SJSA1 (cell line): ENCODE measurements around the gene SAMD10. TPM values are rescaled to one million over a fixed set of nuclear protein-coding genes. Genes with fewer than 3 reads are reported as not detected.
A peak's percentile ranks its signal among the peaks of the same experiment; 100 is the strongest.
"Not testable (repeated sequence)": the region's sequence is repeated elsewhere in the genome, so short reads cannot be mapped to it uniquely, and the experiment has no call there.

Experiments used
- DNase-seq, 2 experiments: peaks; one replicate each; pipeline ENCODE4 v3.0.0-alpha.2; 2015 to 2020; ENCODE audit warnings: low spot score in 2 of 2, low read depth in 1 of 2
- H3K27ac ChIP-seq: fragments of 250-450 bp; sonication (Bioruptor Pico); 2 replicates; pipeline ENCODE4 v1.5.1; 2020; ENCODE audit warnings: mild to moderate bottlenecking, moderate library complexity
- H3K27me3 ChIP-seq: fragments of 250-450 bp; sonication (Bioruptor Pico); replicated peaks from 2 replicates; pipeline ENCODE4 v1.5.1; 2020; ENCODE audit warnings: mild to moderate bottlenecking, moderate library complexity
- H3K36me3 ChIP-seq: fragments of 250-450 bp; sonication (Bioruptor Pico); 2 replicates; pipeline ENCODE4 v1.5.1; 2020; ENCODE audit warnings: mild to moderate bottlenecking
- H3K4me1 ChIP-seq: fragments of 250-450 bp; sonication (Bioruptor Pico); replicated peaks from 2 replicates; pipeline ENCODE4 v1.6.1; 2021; ENCODE audit warnings: mild to moderate bottlenecking
- H3K4me3 ChIP-seq: fragments of 250-450 bp; sonication (Bioruptor Pico); 2 replicates; pipeline ENCODE4 v1.5.1; 2020; ENCODE audit warnings: mild to moderate bottlenecking
- H3K9me3 ChIP-seq: fragments of 250-450 bp; sonication (Bioruptor Pico); replicated peaks from 2 replicates; pipeline ENCODE4 v1.5.1; 2020; ENCODE audit warnings: mild to moderate bottlenecking
- total RNA-seq: library from RNA; depleted of rRNA; stranded (reverse); fragments of >200 nt; shearing (Covaris generic); gene quantifications from 2 replicates; pipeline ENCODE4 v1.2.3, GENCODE V29; 2014; rRNA removed

Gene SAMD10
- 0.41 and 0.47 TPM in 2 replicates for total RNA-seq

- peak in 1 of 2 experiments; percentile 49 for DNase-seq
- Histone ChIP-seq H3K9me3 (no peaks in the 10 kb centered on the region), H3K27me3 (peaks cover 6% of the 10 kb centered on the region; the same call in 1 of the 2 replicates), H3K4me1 (peaks cover 42% of the 10 kb centered on the region), H3K4me3 (peak within 1 kb of the TSS; percentile 61), H3K36me3 (peaks cover 20% of the 10 kb centered on the region), H3K27ac (no peak within 1 kb of the TSS)
Measured at GRCh38 chr20:63979557-63980316, at the start of gene SAMD10. Gene SAMD10, minus strand, starts transcription at chr20:63979642. Its CDS starts 175 bp downstream, at chr20:63979467.

DNA sequence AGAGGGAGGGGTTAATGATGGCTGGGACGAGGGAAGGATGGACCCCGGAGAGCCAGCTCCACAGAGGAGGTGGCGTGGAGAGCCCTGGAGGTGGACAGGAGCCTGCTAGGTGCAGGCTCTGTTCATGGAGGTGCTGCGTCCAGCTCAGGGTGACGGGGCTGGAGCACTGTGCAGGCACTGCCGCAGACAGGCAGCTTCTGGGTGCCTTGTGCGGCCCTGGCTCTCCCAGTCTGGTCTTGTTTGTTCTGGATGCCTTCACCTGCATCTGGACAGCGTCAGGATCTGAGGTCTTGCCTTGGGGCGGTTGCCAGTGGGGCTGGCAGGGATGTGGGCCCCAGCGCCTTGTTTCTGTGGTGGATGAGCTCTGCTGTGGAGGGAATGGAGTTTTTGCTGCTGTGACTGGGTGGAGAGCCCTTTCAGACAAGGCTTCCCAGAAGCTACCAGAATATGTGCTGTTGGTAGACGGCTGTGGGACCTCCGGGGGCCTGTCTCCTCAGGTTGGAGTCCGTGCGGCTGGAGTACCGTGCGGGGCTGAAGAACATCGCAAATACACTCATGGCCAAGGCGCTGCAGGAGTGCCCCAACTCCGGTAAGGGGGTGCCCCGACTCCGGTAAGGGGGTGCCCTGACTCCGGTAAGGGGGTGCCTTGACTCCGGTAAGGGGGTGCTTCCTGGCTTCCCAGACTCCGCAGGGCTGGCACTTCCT is 48.7 kb upstream of the SAMD10 start:
- no peak overlapping the region for H3K4me3 ChIP-seq
- no peaks in the 10 kb centered on the region for H3K27me3 ChIP-seq
- DNase-seq: no peak
- no peak overlapping the region for H3K27ac ChIP-seq
- H3K4me1 ChIP-seq: no peaks in the 10 kb centered on the region
- no peaks in the 10 kb centered on the region for H3K9me3 ChIP-seq
- peaks cover 93% of the 10 kb centered on the region for H3K36me3 ChIP-seq

- no peak for DNase-seq
- Histone ChIP-seq H3K4me1 (no peaks in the 10 kb centered on the region), H3K27me3 (no peaks in the 10 kb centered on the region), H3K9me3 (no peaks in the 10 kb centered on the region), H3K36me3 (peaks cover 89% of the 10 kb centered on the region), H3K4me3 (no peak overlapping the region), H3K27ac (no peak overlapping the region)
Measured at GRCh38 chr20:64025826-64026412, 46.5 kb upstream of the SAMD10 start.

DNA sequence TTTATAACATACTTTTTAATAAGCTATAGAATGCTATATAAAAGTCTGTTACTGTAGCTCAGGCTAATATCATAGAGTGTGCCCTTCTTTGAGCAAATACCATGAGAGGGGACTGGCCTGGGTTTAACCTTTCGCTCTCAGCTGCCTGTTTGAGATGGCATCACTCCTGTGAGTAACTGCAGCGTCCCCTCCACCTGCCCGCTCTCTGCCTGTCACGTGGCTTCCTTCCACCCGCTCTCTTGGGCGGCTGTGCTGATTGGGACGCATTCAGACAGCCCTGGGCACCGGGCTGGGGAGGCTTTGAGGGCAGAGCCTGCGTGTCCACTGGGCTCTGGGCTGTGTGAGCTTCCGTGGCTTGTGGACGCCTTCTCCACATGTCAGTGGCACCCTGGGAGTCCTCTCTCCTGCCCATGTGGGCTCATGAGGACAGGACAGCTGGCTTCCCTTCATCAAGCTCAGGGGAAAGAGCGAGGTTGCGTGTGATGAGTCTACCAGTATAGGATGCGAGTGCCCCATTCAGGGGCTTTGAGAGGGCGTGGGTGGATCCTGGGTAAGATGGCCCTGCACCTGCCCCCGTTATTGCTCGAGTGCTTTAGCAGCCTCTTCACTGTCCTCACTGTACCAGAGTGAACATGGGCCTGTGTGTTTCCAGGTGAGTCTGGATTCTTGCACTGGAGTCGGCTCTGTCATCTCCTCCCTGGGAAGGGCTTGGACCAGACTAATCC is 45.8 kb upstream of the SAMD10 start:
- no peak for DNase-seq
- Histone ChIP-seq H3K4me1 (no peaks in the 10 kb centered on the region), H3K9me3 (no peaks in the 10 kb centered on the region), H3K27ac (no peak overlapping the region), H3K27me3 (no peaks in the 10 kb centered on the region), H3K36me3 (peaks cover 85% of the 10 kb centered on the region), H3K4me3 (no peak overlapping the region)

DNA sequence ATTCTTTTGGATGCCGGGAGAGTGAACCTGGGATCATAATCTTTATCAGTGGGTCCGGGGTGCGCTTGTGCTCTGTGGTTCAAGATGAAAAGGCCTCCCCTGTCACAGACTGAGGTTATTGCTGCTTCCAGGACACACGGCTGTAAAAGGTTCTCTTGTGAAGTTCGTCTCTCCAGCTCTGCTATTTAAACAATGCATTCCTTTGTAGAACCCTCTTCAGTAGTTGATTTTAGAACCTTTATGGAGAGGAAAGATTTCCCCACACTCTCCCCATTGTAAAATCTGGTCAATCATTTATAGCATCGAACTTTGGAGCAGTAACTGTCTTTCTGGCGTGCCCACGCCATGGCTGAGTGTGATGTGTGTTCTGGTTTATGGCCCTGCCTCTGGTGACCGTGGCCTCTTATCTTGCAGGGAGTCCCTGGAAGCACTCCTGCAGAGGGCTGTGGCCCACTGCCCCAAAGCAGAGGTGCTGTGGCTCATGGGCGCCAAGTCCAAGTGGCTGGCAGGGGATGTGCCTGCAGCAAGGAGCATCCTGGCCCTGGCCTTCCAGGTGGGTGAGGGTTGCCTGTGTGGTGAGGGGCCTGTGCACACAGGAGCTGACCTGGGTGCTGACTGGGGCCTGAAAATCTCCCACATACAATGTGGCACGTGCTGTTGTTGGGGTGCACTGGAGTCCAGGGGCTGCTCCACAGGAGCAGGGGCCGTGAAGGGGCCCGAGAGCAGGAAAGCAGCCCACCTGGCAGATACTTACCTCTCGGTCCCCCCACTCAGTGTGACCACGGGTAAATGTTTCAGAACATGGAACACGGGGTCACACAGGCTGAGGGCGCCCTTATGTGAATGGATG is 44.9 kb upstream of the SAMD10 start:
- Histone ChIP-seq H3K4me1 (no peaks in the 10 kb centered on the region), H3K27ac (no peak overlapping the region), H3K27me3 (no peaks in the 10 kb centered on the region), H3K4me3 (no peak overlapping the region), H3K36me3 (peaks cover 88% of the 10 kb centered on the region), H3K9me3 (no peaks in the 10 kb centered on the region)
- no peak for DNase-seq

DNA sequence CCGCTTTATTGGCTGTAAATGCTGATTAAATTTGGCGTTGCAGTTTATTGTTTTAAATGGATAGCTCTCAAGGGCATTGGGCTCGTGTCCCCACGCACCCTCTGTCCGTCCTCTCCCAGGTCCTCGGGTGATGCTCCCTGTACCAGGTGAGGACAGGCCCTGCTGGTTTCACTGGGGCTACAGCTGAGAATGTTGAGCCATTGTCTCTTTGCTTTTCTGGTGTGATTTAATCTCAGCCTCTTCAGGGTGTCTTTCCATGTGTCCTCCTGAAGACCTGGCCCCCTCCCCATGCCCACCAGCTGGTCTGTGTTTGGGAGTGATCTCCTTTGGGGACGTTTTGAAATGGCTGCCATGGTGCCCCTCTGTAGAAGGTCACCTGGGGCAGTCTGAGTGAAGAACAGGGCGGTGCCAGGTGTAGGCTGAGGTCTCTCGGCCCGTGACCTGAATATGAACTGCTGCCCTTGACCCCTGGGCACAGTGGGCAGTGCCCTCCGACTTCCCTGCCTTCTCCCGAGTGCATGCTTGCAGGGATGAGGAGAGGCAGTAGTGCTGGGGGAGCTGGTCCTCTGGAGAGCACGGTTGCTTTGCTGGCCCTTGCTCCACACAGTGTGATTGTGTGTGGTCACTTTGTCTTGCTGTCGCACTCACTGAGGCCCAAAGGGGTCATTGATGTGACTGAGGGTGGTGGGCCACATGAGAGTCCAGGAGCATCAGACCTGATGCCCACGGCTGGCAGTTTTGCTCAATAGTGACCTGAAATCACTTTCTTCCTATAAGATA is 44.1 kb upstream of the SAMD10 start:
- Histone ChIP-seq H3K4me3 (no peak overlapping the region), H3K27ac (no peak overlapping the region), H3K36me3 (peaks cover 86% of the 10 kb centered on the region)

GRCh38 chr20:64022671-64023360 is 43.4 kb upstream of the SAMD10 start:
- no peak for DNase-seq
- Histone ChIP-seq H3K4me3 (no peak overlapping the region), H3K27ac (no peak overlapping the region), H3K36me3 (peaks cover 84% of the 10 kb centered on the region), H3K4me1 (no peaks in the 10 kb centered on the region), H3K27me3 (no peaks in the 10 kb centered on the region), H3K9me3 (no peaks in the 10 kb centered on the region)

More for the DNA sequence above, 44.1 kb upstream of the SAMD10 start:
- no peak for DNase-seq
- Histone ChIP-seq H3K4me1 (no peaks in the 10 kb centered on the region), H3K9me3 (no peaks in the 10 kb centered on the region), H3K27me3 (no peaks in the 10 kb centered on the region)

GRCh38 chr20:64021124-64021975 is 41.9 kb upstream of the SAMD10 start:
- Histone ChIP-seq H3K36me3 (peaks cover 78% of the 10 kb centered on the region), H3K9me3 (no peaks in the 10 kb centered on the region), H3K4me1 (no peaks in the 10 kb centered on the region), H3K27me3 (no peaks in the 10 kb centered on the region), H3K27ac (no peak overlapping the region), H3K4me3 (no peak overlapping the region)
- DNase-seq: no peak

DNA sequence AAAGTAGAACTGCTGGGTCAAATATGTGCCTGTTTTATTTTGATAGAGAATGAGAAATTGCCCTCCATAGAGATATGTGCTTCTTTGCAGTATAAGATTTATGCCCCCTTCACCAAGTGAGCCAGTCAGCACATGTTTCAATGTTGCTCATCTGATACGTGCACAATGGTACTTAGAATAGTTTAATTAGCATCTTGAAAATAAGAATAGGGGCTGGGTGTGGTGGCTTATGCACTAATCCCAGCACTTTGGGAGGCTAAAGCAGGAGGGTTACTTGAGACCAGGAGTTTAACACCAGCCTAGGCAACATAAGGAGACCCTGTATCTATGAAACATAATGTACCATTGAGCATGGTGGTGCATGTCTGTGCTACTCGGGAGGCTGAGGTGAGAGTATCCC is 36.2 kb upstream of the SAMD10 start:
- Histone ChIP-seq H3K36me3 (peaks cover 69% of the 10 kb centered on the region), H3K27me3 (no peaks in the 10 kb centered on the region), H3K4me1 (no peaks in the 10 kb centered on the region), H3K27ac (no peak overlapping the region), H3K4me3 (no peak overlapping the region), H3K9me3 (no peaks in the 10 kb centered on the region)
- no peak for DNase-seq

DNA sequence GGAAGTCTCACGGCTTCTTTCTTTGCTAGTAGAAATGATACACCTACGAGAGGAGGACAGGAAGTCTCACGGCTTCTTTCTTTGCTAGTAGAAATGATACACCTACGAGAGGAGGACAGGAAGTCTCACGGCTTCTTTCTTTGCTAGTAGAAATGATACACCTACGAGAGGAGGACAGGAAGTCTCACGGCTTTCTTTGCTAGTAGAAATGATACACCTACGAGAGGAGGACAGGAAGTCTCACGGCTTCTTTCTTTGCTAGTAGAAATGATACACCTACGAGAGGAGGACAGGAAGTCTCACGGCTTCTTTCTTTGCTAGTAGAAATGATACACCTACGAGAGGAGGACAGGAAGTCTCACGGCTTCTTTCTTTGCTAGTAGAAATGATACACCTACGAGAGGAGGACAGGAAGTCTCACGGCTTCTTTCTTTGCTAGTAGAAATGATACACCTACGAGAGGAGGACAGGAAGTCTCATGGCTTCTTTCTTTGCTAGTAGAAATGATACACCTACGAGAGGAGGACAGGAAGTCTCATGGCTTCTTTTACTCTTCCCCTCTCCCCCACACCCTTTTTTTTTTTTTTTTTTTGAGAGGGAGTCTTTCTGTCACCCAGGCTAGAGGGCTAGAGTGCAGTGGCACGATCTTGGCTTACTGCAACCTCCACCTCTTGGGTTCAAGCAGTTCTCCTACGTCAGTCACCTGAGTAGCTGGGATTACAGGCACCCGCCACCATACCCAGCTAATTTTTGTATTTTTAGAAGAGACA is 33.1 kb upstream of the SAMD10 start:
- H3K4me1 ChIP-seq, H3K4me3 ChIP-seq, H3K27me3 ChIP-seq, H3K27ac ChIP-seq, DNase-seq, H3K9me3 ChIP-seq: not testable (repeated sequence)
- H3K36me3 ChIP-seq: peaks cover 71% of the 10 kb centered on the region

DNA sequence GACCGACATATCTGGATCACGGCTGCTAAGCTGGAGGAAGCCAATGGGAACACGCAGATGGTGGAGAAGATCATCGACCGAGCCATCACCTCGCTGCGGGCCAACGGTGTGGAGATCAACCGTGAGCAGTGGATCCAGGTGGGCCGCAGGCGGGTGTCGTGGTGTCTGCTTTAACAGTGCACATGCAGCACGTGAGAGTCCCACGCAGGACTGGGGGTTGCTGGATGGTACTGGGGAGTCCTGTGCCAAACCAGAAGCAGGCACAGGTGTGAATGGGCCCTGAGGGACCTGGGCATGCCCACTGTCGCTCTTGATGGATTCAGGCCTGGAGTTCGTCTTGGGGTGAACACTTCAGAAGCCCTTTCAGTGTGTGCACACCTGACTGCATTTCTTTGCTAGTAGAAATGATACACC is 31.9 kb upstream of the SAMD10 start:
- no peak overlapping the region for H3K27ac ChIP-seq
- 0 out of 2 replicates have a peak, but pooled peaks cover 2% of the 10 kb centered on the region for H3K9me3 ChIP-seq
- no peak for DNase-seq
- no peaks in the 10 kb centered on the region for H3K27me3 ChIP-seq
- no peak overlapping the region for H3K4me3 ChIP-seq
- H3K36me3 ChIP-seq: peaks cover 74% of the 10 kb centered on the region
- H3K4me1 ChIP-seq: no peaks in the 10 kb centered on the region
